Measurements from ENCODE around the gene PURB. TPM values are rescaled to one million over a fixed set of nuclear protein-coding genes. Genes with fewer than 3 reads are reported as not detected.

The PURB gene
- 11.5 to 14.9 TPM (median 13.1 TPM) in 5 replicates for total RNA-seq (2022; extraction: Qiagen RNA extraction)

GRCh38 chr7:44885394-44886317 is at the start of gene PURB:
Gene PURB (minus strand): TSS chr7:44885530. CDS start chr7:44885348, 182 bp downstream.

GRCh38 chr7:44847920-44848634 is 37.3 kb downstream of the PURB start, which contains the start of gene H2AZ2:
Gene H2AZ2 (minus strand): TSS chr7:44848087. CDS start chr7:44847971, 116 bp downstream.

Other genes with a start within 250 kb of the PURB start
- 25.6 to 31.6 TPM (median 29.0 TPM) in 5 replicates for gene ZMIZ2, start 136.7 kb downstream of the PURB start, total RNA-seq (2022; extraction: Qiagen RNA extraction)
- gene PPIA, start 88.8 kb downstream of the PURB start, total RNA-seq (2022; extraction: Qiagen RNA extraction): 5,081 to 5,969 TPM (median 5,222 TPM) in 5 replicates
- 197 to 266 TPM (median 255 TPM) in 5 replicates for gene H2AZ2, start 37.4 kb downstream of the PURB start, total RNA-seq (2022; extraction: Qiagen RNA extraction)
- 0.16 to 0.25 TPM (median 0.21 TPM) in 5 replicates for gene MYO1G, start 93.5 kb upstream of the PURB start, total RNA-seq (2022; extraction: Qiagen RNA extraction)
- 39.8 to 53.1 TPM (median 45.7 TPM) in 5 replicates for gene CCM2, start 114.7 kb upstream of the PURB start, total RNA-seq (2022; extraction: Qiagen RNA extraction)
- gene NACAD, start 203.4 kb upstream of the PURB start, total RNA-seq (2022; extraction: Qiagen RNA extraction): 0.22 to 0.37 TPM (median 0.31 TPM) in 5 replicates
- gene TBRG4, start 226.2 kb upstream of the PURB start, total RNA-seq (2022; extraction: Qiagen RNA extraction): 102 to 127 TPM (median 108 TPM) in 5 replicates

Data from A549 treated with Hydrocortisone at 1 μM for 4 hours (cell line).